Central memory CD8-positive, alpha-beta T cell (primary cell): ENCODE results near the gene RPL32.

ENCODE experiments used
- ATAC-seq: fragments of 150-1000 bp; cut with Tn5 transposase; replicated peaks from 2 replicates; pipeline ENCODE4 v1.10.0; 2022; ENCODE audit warnings: mild to moderate bottlenecking, moderate FRiP score, moderate number of reproducible peaks; ENCODE audit not compliant: poor library complexity, severe bottlenecking; ENCODE audit errors: extremely low read depth
- DNase-seq, 2 donors: peaks; one replicate each; pipeline ENCODE4 v3.0.0; 2021; ENCODE audit warnings: low spot score in 2 of 2
- H3K27ac Mint-ChIP-seq: one replicate; pipeline ENCODE4 v1.8.0; 2022; ENCODE audit warnings: low read depth, mild to moderate bottlenecking, moderate library complexity, mixed read lengths
- H3K27me3 Mint-ChIP-seq: one replicate; pipeline ENCODE4 v1.8.0; 2022; ENCODE audit warnings: mixed read lengths
- H3K36me3 Mint-ChIP-seq: one replicate; pipeline ENCODE4 v1.8.0; 2022; ENCODE audit warnings: mild to moderate bottlenecking, moderate library complexity, mixed read lengths; ENCODE audit not compliant: insufficient read depth
- H3K4me1 Mint-ChIP-seq: one replicate; pipeline ENCODE4 v1.8.0; 2022; ENCODE audit warnings: mixed read lengths
- H3K4me3 Mint-ChIP-seq: one replicate; pipeline ENCODE4 v1.8.0; 2022; ENCODE audit warnings: mild to moderate bottlenecking, moderate library complexity, mixed read lengths
- H3K9me3 Mint-ChIP-seq: one replicate; pipeline ENCODE4 v1.8.0; 2022; ENCODE audit warnings: mixed read lengths

The RPL32 gene

GRCh38 chr3:12818773-12819172 lies 22.6 kb downstream of the RPL32 start:
- H3K4me1 Mint-ChIP-seq, result no peaks in the 10 kb centered on the region
- H3K36me3 Mint-ChIP-seq, result no peaks in the 10 kb centered on the region
- H3K9me3 Mint-ChIP-seq, result no peaks in the 10 kb centered on the region
- no peak overlapping the region for H3K4me3 Mint-ChIP-seq
- H3K27ac Mint-ChIP-seq, result no peak overlapping the region
- H3K27me3 Mint-ChIP-seq, result no peaks in the 10 kb centered on the region
- DNase-seq (no peak), ATAC-seq (no peak)

DNA sequence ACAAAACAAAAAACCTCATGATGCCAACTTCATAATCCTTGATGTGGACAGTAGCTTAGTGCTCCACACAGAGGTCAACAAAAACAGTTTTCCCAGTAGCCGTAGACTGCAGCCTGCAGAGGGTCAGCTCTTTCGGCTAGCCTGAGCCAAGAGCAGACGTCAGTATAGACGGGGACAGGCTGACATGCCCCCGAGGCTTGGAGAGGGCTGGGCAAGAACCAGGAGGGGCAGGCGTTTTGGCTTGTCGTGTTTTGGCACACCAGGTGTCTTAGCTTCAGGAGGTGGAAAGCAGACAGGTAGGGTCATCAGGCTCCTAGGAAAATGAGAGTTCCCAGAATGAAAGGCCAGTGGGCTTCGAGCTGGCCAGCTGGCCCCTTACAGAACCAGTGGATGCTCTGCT lies 23.1 kb downstream of the RPL32 start:
- Mint-ChIP-seq H3K9me3 (no peaks in the 10 kb centered on the region), H3K4me3 (no peak overlapping the region), H3K27me3 (no peaks in the 10 kb centered on the region), H3K36me3 (no peaks in the 10 kb centered on the region), H3K4me1 (no peaks in the 10 kb centered on the region), H3K27ac (no peak overlapping the region)
- ATAC-seq, result no peak
- DNase-seq, result no peak

DNA sequence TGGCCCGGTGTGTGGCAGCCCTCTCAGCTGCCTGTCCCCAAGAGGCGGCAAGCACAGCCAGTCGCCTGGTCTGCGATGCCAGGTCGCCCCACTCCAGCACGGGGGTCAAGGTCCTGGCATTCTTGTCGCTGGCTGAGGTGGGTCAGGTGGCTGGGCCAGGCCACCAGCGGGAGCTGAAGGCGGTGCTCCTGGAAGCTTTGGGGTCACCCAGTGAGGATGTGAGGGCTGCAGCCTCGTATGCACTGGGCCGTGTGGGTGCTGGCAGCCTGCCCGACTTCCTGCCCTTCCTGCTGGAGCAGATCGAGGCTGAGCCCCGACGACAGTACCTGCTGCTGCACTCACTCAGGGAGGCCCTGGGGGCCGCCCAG lies 24.0 kb downstream of the RPL32 start:
- no peaks in the 10 kb centered on the region for H3K36me3 Mint-ChIP-seq
- H3K9me3 Mint-ChIP-seq, result no peaks in the 10 kb centered on the region
- no peaks in the 10 kb centered on the region for H3K27me3 Mint-ChIP-seq
- H3K27ac Mint-ChIP-seq, result no peak overlapping the region
- no peaks in the 10 kb centered on the region for H3K4me1 Mint-ChIP-seq
- ATAC-seq (no peak), DNase-seq (no peak)
- H3K4me3 Mint-ChIP-seq, result no peak overlapping the region

GRCh38 chr3:12816521-12817342 lies 24.6 kb downstream of the RPL32 start:
- H3K36me3 Mint-ChIP-seq, result no peaks in the 10 kb centered on the region
- no peaks in the 10 kb centered on the region for H3K4me1 Mint-ChIP-seq
- no peak overlapping the region for H3K4me3 Mint-ChIP-seq
- no peaks in the 10 kb centered on the region for H3K9me3 Mint-ChIP-seq
- no peak for ATAC-seq
- no peak overlapping the region for H3K27ac Mint-ChIP-seq
- H3K27me3 Mint-ChIP-seq, result no peaks in the 10 kb centered on the region
- no peak for DNase-seq

GRCh38 chr3:12815719-12816118 lies 25.6 kb downstream of the RPL32 start:
- Mint-ChIP-seq H3K27me3 (no peaks in the 10 kb centered on the region), H3K36me3 (no peaks in the 10 kb centered on the region), H3K27ac (no peak overlapping the region), H3K4me1 (peaks cover 1% of the 10 kb centered on the region), H3K9me3 (no peaks in the 10 kb centered on the region), H3K4me3 (no peak overlapping the region)
- ATAC-seq, result no peak
- no peak for DNase-seq

DNA sequence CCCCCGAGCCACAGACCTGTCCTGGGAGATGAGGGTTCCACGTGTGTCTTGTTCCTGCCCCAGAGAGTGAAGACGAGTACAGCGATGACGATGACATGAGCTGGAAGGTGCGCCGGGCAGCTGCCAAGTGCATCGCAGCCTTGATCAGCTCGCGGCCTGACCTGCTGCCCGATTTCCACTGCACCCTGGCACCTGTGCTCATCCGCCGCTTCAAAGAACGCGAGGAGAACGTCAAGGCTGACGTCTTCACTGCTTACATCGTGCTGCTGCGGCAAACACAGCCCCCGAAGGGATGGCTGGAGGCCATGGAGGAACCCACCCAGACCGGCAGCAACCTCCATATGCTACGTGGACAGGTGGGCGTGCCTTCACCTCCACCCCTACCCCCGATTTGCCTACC lies 26.3 kb downstream of the RPL32 start:
- no peaks in the 10 kb centered on the region for H3K27me3 Mint-ChIP-seq
- H3K27ac Mint-ChIP-seq, result no peak overlapping the region
- no peaks in the 10 kb centered on the region for H3K36me3 Mint-ChIP-seq
- peaks cover 4% of the 10 kb centered on the region for H3K4me1 Mint-ChIP-seq
- H3K4me3 Mint-ChIP-seq, result no peak overlapping the region
- ATAC-seq (no peak), DNase-seq (no peak)
- no peaks in the 10 kb centered on the region for H3K9me3 Mint-ChIP-seq

- Mint-ChIP-seq H3K36me3 (no peaks in the 10 kb centered on the region), H3K4me1 (peaks cover 10% of the 10 kb centered on the region), H3K4me3 (no peak overlapping the region), H3K27me3 (no peaks in the 10 kb centered on the region), H3K9me3 (no peaks in the 10 kb centered on the region), H3K27ac (no peak overlapping the region)
- DNase-seq, result no peak
- ATAC-seq, result no peak
These were observed 27.4 kb downstream of the RPL32 start for GRCh38 chr3:12813967-12814366.

- Mint-ChIP-seq H3K4me3 (no peak overlapping the region), H3K27me3 (no peaks in the 10 kb centered on the region), H3K4me1 (peaks cover 16% of the 10 kb centered on the region), H3K36me3 (no peaks in the 10 kb centered on the region), H3K27ac (no peak overlapping the region), H3K9me3 (no peaks in the 10 kb centered on the region)
- DNase-seq (no peak), ATAC-seq (no peak)
These were observed 28.6 kb downstream of the RPL32 start for GRCh38 chr3:12812812-12813211.

- Mint-ChIP-seq H3K4me1 (peaks cover 16% of the 10 kb centered on the region), H3K9me3 (no peaks in the 10 kb centered on the region), H3K27me3 (no peaks in the 10 kb centered on the region), H3K27ac (no peak overlapping the region), H3K4me3 (peak overlapping the region; percentile 32), H3K36me3 (no peaks in the 10 kb centered on the region)
- no peak for DNase-seq
- ATAC-seq, result no peak
These were observed 30.4 kb downstream of the RPL32 start for GRCh38 chr3:12810961-12811360.

- DNase-seq, result peak; percentile 89 to 92
- Mint-ChIP-seq H3K36me3 (no peaks in the 10 kb centered on the region), H3K27me3 (no peaks in the 10 kb centered on the region), H3K27ac (no peak overlapping the region), H3K4me1 (peaks cover 16% of the 10 kb centered on the region), H3K4me3 (peak overlapping the region; percentile 32), H3K9me3 (no peaks in the 10 kb centered on the region)
- peak; percentile 97 for ATAC-seq
These were observed 31.2 kb downstream of the RPL32 start for GRCh38 chr3:12810013-12810780.

DNA sequence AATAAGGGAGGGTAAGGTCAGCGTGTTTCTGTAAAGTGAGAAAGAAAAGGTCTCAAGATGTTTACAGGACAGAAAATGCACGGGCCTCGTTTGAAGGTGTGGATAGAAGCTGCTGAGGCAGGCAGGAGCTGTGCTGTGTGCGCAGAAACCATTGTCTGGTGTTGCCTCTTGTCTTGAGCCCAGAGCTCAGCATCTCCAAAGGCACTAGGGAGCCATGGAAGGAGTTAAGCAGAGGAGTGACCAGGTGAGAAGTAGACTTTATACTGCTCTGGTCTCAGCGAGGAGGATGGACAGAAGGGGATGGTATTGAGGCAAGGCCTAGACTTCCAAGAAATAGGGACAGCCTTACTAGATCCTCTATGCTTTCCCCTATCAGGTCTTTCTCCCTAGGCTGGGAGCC lies 31.9 kb downstream of the RPL32 start:
- Mint-ChIP-seq H3K27me3 (no peaks in the 10 kb centered on the region), H3K4me3 (peak overlapping the region; percentile 32), H3K27ac (peak overlapping the region; percentile 15), H3K9me3 (no peaks in the 10 kb centered on the region), H3K4me1 (peaks cover 16% of the 10 kb centered on the region), H3K36me3 (no peaks in the 10 kb centered on the region)
- ATAC-seq (no peak), DNase-seq (no peak)

GRCh38 chr3:12809001-12809400 lies 32.4 kb downstream of the RPL32 start:
- H3K9me3 Mint-ChIP-seq, result no peaks in the 10 kb centered on the region
- no peaks in the 10 kb centered on the region for H3K36me3 Mint-ChIP-seq
- H3K27ac Mint-ChIP-seq, result peak overlapping the region; percentile 15
- H3K27me3 Mint-ChIP-seq, result no peaks in the 10 kb centered on the region
- peak overlapping the region; percentile 32 for H3K4me3 Mint-ChIP-seq
- ATAC-seq (no peak), DNase-seq (no peak)
- peaks cover 16% of the 10 kb centered on the region for H3K4me1 Mint-ChIP-seq

- ATAC-seq (no peak), DNase-seq (no peak)
- Mint-ChIP-seq H3K27ac (peak overlapping the region; percentile 15), H3K4me3 (peak overlapping the region; percentile 32), H3K36me3 (no peaks in the 10 kb centered on the region), H3K4me1 (peaks cover 16% of the 10 kb centered on the region), H3K27me3 (no peaks in the 10 kb centered on the region), H3K9me3 (no peaks in the 10 kb centered on the region)
These were observed 32.8 kb downstream of the RPL32 start for GRCh38 chr3:12808587-12808986.
